GM19351 (cell line): Measurements from ENCODE around the gene COL23A1.
"Not testable (repeated sequence)": the region's sequence is repeated elsewhere in the genome, so short reads cannot be mapped to it uniquely, and the experiment has no call there.

ENCODE experiments used
- ATAC-seq: cut with Tn5 transposase; IDR thresholded peaks from one replicate; pipeline ENCODE4 v1.9.1; 2021; ENCODE audit warnings: mild to moderate bottlenecking, moderate library complexity; ENCODE audit not compliant: unreplicated experiment

COL23A1 gene

DNA sequence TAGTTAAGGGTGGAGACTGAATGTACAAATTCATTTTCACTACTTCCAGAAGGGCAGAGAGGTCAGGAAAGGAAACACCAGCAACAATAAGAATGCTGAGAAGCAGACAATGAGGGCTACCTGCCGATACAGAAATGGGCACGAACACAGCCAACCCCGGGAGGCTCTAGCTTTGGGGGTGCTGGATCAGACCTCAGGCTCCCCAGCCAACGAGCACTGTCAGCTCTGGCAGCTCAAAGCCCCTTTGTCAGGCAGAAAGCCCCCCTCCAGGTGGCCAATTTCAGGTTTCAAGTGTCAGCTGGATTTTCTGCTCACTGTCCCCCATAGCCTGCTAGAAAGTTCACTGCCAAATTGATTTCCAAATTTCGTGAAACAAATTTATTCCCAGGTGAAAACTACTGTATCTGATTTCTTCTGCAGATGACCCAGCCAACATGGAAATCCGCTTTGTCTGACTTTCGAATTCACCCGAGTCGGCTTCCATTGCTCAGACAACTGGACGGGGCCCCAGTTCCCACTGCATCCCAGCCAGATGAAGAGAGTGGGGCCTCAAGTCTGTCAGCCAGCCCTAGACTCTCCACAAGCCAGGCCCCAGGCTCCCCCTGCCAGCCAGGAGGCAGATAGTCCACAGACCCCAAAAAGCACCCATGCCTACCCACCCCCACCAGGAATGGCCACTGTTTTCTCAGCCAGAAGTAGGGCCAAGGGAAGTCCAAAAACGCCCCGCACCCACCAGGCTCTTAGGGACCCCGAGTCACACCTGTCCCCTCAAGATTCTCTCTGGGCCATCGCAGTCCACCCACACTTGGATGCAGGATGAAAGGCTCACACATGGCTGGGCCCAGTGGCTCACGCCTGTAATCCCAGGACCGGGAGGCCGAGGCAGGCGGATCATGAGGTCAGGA is 261.1 kb downstream of the COL23A1 start:
- no peak for ATAC-seq

DNA sequence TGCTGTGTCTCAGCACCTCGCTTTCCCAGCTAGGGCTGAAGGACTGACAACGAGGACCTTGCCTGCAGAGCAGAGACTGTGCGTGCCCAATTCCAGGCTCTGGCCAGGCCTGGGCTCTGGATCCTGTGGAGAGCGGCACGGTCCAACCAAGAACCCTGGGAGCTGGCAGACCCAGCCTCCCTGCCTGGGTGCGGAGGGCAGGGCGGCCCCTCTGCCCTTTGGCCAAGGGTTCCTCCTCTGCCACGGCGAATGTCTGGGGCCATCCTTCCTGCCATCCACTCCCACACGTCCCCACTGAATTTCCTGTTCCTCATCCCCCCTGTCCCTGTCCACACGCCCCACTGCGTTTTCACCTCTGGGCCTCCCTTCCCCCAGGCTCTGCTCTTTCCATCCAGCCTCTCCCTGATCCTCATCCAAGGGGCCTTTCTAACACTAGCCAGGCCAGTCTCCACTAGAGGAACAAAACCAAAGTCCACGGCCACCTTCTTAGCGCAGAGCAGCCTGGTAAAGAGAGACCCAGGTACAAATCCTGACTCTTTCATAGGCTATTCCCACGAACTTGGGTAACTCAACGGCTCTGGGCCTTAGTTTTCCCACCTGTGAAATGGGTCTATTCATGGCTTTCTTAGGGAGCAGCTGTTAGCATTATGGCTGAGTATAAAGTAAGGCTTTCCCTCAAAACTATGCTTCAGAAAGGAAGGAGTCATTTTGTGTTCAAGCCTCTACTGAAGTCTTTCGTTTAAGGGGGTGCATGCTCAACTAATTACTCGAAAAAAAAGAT is 262.1 kb downstream of the COL23A1 start:
- ATAC-seq: no peak

DNA sequence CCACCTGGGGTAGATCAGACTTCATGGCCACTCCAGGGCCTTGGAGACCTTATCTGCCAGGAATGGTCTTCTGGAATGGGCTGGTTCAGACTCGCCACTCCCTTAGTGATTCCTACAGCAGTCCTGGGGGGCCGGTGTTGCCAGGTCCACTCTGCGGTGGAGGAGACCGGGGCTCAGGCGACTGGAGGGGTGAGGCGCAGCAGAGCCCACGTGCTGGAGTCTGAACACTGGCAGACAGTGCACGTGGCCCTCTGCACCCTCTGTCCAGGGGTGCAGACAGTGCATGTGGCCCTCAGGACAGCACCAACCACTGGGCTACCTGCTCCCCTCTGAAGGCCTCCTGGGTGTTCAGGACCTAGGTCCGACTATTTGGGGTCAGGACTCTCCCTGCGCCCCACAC is 262.7 kb downstream of the COL23A1 start:
- no peak for ATAC-seq

DNA sequence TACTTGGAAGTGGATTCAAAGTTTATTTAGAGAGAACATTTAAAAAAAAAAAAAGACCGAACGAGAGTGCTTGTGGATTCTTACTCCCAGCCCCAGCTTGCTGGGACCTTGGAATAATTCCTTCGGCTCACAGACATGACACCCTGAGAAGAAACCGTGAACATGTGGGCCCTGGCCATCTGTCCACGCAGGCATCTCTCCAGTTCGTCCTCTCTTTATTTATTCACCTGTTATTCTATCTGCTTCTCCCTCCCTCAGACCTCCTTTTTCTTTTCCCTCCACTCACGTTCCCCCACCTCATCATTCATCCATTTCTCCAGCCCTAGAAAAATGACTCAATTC is 263.8 kb downstream of the COL23A1 start:
- no peak for ATAC-seq

DNA sequence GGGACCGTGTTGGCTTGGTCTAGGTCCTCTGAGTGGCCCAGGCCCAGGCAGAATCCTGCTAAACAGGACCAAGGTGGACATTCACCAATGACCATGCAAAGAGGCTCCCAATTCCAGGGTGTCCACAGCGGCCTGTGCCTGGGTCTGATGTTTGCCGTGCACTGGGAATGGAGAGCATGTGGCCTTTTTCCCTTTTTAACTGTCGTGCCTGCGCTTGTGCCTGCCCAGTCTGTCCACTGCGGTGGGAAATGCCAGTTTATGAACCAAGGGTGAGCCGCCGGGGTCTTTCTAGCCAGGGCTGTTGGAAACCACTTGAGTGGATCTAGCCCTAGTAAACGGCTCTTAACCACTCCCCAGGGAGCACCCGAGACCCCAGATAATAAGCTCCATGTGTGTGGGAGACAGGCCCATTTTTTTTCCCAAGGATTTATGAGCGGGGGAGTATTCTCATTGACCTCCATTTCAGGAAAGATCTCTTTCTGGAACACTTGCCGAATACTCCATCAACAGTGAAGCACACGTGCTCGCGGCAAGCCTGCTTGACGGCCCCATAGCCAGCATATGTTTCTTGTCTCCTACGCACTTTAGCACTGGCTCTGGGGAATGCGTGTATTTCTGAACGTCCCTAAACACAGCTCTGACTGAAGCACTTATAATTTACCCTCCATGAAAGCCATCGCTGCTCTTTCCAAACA is 264.4 kb downstream of the COL23A1 start:
- no peak for ATAC-seq

DNA sequence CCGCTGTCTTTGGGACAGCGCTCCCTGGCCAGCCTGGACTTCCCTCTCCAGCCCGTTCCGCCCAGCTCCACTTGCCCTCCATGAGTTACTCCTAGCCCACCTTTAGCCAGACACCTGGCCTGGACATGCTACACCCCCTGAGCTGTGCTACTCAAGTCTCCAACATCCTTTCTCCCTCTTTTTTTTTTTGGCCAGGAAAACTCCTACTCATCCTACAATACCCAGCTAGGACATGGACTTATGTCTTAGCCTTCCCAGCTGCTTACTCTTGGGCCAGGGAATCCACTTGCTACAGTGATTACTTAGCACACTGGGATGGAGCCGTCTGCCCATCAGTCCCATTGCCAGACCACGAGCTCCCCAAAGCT is 264.9 kb downstream of the COL23A1 start:
- ATAC-seq: no peak

DNA sequence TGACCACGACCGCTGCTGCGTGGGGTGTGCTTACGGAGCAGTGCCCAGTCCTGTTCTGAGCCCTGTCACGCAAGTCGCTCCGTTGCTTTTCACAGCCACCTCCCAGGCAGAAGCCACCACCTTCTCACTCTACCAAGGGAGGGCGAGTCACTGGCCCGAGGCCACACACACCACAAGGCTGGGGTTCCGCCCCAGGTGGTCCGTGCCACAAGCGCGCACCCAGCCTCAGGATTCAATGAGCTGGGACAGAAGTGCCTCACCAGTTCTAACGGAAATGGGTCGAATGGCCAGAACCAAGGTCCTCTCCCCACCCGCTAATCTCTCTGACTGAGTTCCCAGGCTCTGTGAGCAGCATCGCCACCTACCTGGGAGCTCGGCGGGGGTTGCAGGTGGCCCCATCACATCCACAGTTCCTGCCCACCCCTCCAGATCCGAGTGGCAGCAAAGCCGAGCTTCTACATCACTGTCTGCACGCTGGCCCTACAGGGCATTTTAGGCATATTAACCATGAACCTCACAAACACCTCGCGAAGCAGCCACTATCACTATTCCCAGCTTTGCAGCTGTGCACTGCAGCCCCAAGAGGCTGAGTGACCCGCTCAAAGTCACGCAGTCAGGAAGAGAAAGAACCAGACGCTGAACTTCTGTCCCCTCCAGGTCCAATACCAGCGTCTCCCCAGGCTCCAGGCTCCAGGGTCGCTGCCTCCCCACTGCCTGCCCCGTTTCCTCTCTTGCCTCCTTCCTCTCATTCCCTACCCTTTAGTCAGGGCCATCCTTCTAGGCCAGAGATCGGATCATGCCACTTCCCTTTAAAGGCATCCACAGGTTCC is 265.5 kb downstream of the COL23A1 start:
- ATAC-seq: peak; percentile 71

DNA sequence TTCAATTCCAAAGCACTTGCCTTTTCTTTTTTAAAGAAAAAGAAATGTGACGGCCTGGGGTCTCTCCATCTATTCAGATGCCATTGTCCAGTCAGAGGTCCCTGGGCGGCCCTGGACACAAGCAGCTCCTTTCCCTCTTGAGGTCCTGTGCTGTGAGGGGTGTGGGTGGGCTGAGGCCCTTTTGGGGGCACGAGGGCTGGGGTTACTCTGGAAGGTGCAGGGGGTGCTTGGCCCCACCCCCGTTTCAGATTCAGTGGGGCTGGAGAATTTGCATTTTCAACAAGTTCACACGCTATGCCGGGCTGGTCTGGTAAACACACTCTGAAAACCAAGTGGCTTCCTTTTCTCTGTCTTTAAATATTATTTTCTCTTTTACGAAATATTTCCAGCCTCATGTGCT is 266.2 kb downstream of the COL23A1 start:
- ATAC-seq: peak; percentile 59

DNA sequence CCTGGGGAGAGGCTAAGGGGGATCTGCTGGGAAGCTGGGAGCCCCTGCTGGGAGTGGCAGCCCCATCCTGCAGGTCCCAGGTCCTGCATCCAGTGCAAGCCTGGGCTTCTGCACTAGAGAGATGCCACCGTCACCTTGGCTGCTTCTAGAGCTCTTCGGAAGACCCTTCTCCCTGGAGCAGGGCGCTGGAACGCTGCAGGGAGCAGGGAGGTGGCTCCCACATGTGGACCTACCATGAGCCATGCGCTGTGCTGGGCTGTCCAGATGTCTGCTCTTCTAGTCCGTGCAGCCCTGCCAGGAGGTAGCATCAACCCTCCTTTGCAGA is 266.7 kb downstream of the COL23A1 start:
- peak; percentile 24 for ATAC-seq

DNA sequence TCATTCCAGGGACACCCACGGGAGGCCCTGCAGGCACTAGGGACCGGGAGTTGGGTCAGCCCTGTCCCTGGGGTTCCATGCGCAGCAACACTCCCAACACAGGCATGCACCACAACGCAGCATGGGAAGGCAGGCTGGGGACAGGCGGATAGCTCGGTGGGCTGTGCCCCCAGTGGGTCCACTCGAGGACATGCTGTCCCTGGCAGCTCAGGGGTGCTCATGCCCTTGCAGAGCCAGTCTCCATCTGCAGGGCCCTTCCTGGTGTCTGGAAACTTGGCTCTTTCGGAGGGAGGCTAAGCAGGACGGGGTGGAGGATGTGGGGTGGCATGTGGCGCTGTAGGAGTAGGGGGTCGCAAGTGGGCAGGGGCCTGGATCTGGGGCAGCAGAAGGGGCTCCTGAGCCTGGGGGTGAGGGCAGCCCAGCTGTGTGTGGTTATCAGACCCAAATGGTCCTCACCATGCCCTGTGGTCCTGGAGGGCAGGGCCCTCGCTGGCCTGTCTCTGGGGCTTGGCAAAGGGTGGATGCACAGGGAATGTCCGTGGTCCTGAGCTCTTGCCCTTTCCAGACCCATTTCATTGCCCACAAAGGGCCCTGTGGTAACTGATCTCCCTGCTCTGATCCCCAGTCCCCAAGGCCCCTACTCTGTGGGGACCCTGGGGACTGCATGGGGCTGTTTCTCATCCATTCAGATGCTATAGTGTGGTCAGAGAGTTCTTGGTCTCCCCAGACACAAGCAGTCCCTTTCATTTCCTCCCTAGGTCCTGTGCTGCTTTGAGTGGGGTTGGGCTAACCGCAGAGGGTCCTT is 267.3 kb downstream of the COL23A1 start:
- peak; percentile 34 for ATAC-seq

DNA sequence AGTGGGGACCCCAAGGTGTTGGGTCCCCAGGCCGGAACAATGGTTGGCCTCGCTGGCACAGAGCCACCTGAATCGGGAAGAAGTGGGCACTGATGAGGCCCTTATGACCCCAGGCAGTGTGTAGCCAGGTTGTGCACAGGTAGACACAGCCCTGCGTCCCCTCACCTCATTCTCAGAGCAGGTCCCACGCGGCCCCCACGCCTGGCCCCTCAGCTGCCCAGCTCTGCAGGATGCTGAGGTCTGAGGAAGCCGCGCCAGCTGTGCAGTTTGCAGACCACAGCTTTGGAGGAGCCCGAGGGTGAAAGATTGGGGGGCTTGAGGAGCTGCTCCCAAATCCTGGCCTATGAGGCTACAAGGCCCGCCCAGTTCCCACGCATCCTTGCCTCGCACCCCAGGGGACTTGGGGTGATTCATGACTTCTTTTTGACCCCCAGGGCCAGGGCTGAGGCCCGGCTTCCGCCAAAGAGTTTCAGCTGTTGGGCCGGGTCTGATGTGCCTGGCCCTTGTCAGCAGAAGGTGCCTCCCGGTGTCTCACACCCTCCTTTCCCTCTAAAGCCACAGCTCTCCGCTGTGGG is 269.8 kb downstream of the COL23A1 start:
- no peak for ATAC-seq

DNA sequence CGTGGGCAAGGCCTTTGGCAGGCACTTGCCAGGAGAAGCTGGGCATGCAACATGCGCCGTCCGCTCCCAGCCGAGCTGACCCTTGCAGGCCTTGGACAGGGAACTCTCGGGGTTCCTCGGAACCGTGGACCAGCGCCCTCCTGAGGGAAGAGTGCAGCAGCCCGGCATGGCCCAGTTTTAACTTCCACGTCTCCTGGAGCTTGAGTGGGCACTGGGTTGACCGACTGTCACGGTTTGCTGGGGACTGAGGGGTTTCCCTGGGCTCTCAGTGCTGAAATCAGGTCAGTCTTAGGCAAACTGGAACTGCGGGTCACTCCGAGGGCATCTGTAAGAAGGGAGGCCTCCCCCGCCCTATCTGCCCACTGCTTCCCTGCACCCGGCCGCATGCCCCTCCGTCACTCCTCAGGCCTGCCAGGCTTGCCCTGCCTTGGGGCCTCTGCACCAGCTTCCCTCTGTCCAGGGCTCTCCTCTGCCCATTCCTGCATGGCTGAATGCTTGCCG is 270.6 kb downstream of the COL23A1 start:
- ATAC-seq: no peak

DNA sequence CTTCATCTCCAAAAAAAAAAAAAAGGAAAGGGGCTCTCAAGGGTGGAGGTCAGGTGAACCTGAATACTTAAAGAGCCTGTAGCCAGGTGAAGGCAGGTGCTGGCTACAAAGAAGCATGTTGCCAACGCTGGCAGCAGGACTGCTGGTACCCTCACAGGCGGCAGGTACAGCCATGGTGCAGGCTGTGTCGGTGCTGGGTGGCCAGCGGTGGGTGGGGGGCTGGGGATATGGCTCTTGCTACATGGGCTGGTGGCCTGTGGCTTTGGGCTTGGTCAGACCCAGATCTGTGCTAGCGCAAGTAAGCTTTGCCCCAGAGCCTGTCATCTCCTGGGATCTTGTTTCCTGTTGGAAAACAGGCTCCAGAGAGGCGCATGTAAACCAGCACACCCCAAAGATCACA is 271.3 kb downstream of the COL23A1 start:
- no peak for ATAC-seq

DNA sequence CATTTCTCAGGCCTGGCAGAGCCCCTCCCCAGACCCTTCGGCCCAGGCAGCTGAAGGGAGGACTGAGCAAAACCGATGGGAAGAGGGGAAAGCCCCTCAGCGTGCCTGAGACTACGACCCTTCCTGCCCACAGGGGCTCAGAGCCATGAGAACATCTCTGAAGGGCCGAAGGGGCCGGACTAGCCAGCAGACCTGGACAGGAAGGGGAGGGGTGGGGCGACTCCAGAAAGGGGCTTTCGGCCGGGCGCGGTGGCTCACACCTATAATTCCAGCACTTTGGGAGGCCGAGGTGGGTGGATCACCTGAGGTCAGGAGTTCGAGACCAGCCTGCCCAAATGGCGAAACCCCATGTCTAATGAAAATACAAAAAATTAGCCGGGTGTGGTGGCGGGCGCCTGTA is 271.8 kb downstream of the COL23A1 start:
- no peak for ATAC-seq

DNA sequence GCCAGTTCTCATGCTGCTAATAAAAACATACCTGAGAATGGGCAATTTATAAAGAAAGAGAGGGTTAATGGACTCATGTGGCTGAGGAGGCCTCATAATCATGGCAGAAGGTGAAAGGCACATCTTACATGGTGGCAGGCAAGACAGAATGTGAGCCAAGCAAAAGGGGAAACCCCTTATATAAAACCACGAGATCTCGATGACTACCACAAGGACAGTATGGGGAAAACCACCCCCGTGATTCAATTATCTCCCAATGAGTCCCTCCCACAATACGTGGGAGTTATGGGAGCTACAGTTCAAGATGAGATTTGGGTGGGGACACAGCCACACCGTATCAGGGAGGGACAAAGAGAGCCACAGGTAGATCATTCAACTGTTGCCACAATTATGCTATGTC is 272.5 kb downstream of the COL23A1 start:
- not testable (repeated sequence) for ATAC-seq

DNA sequence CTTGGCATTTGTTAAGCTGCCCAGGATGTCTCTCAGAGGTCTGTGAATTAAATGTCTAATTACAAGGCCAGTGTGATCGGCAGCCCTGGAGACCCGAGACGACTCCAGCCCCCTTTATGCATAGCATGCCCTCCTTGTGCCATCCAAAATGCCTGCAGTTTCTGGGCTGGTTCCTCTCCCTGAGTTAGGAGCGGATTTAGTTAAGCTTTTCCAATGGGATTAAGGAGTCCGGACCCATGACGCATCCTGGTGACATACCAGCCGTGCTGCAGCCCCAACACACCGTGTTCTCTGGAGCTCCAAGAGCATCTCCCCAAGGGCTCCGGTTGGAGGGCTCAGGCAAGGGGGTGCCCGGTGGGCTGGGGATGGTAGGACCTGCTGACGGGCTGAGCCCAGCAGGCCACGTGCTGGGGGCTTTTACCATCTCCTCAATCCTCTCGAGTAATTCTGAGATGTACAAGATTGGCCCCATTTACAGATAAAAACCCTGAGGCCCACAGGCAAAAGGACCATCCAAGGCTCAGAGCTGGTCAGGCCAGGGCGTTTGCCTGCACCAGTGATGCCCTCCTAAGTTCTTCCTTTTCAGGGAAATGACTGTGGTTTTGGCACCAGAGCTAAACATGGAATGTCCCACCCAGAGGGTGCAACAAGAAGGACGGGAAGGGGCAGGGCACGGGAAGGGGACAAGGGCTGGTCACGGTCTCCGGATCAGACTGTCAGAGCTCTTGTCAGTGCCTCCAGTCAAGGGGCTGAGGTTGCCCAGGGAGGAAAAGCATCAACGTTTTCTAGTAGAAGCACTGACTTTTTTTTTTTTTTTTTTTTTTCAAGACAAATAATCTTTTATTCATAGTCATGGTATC is 275.0 kb downstream of the COL23A1 start:
- ATAC-seq: no peak

DNA sequence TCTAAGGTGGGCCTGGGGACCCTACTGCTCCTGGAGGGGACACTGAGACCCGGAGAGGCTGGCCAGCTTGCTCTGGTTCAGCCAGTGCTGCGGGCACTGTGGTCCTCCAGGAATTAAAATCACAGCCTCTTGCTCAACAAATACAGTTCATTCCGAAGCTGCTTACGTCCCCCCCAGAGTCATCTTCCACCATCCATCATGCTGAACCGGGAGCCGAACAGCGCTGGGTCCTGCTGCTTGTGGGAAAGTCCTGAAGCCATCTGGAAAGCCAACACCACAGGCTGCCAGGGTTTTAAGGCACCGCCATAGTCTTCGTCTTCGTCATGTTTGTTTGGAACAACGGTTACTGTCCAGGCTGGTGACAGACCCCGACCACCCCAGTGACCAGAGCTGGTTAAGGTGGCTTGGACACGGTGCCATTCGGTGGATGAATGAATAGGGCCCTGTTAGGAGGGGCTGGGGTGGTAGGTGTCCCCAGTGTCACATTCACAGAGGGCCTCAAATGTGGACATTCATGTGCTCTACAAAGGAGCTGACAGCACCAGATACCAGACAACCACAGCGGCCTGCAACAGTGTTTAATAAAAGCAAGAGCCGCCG is 276.0 kb downstream of the COL23A1 start:
- ATAC-seq: no peak

DNA sequence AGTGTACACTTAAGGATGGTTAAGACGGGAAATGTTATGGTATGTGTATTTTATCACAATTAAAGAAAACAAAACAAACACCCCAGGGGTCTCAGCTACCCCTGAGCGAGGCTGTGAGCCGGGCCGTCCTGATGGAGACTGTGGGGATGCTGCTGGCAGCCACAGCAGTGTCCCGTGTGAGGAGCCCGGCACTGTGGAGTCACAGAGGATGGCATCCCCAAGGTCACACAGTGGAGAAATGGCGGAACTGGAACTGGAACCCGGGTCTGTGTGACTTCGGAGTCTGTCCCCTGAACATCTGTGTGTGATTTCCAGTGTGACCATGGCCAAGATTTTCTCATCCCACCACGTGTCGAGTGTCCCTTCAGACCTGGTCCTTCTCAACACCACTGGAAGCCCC is 276.9 kb downstream of the COL23A1 start:
- ATAC-seq: no peak
